Glutamatergic neuron (in vitro differentiated cells): ENCODE data around the gene CYP4B1. TPM values are rescaled to one million over a fixed set of nuclear protein-coding genes. Genes with fewer than 3 reads are reported as not detected.

Experiments
- DNase-seq: peaks from one replicate; pipeline ENCODE4 v3.0.0; 2022
- H3K27ac Mint-ChIP-seq: one replicate; pipeline ENCODE4 v1.8.0; 2020; ENCODE audit warnings: mild to moderate bottlenecking, mixed read lengths, inconsistent platforms; ENCODE audit not compliant: unreplicated experiment
- H3K27me3 Mint-ChIP-seq: one replicate; pipeline ENCODE4 v1.8.0; 2020; ENCODE audit warnings: mild to moderate bottlenecking, moderate library complexity, mixed read lengths, inconsistent platforms; ENCODE audit not compliant: unreplicated experiment
- H3K36me3 Mint-ChIP-seq: one replicate; pipeline ENCODE4 v1.8.0; 2020; ENCODE audit warnings: mild to moderate bottlenecking, mixed read lengths, inconsistent platforms; ENCODE audit not compliant: unreplicated experiment
- H3K4me1 Mint-ChIP-seq: one replicate; pipeline ENCODE4 v1.8.0; 2020; ENCODE audit warnings: mild to moderate bottlenecking, low read depth, mixed read lengths, inconsistent platforms; ENCODE audit not compliant: unreplicated experiment
- H3K4me3 Mint-ChIP-seq: one replicate; pipeline ENCODE4 v1.8.0; 2020; ENCODE audit warnings: mild to moderate bottlenecking, mixed read lengths, inconsistent platforms; ENCODE audit not compliant: unreplicated experiment
- H3K9me3 Mint-ChIP-seq: one replicate; pipeline ENCODE4 v1.8.0; 2020; ENCODE audit warnings: mild to moderate bottlenecking, moderate library complexity, mixed read lengths, inconsistent platforms; ENCODE audit not compliant: unreplicated experiment
- CTCF ChIP-seq: fragments of 200-600 bp; sonication (generic); IDR thresholded peaks from one replicate; pipeline ENCODE4 v1.5.0; 2021; ENCODE audit not compliant: partially characterized antibody, unreplicated experiment
- total RNA-seq: library from RNA; stranded (reverse); fragmentation: NEBNext Ultra II Directional; extraction: Animal tissue kit (Norgen Biotek cat#: 25700); gene quantifications from one replicate; pipeline ENCODE4 v1.2.1, GENCODE V29; 2021; ENCODE audit not compliant: unreplicated experiment

The CYP4B1 gene
- total RNA-seq, 1 donor from 2014 or later = not detected

- Mint-ChIP-seq H3K4me3 (no peak overlapping the region), H3K9me3 (peaks cover 3% of the 10 kb centered on the region), H3K27me3 (peaks cover 2% of the 10 kb centered on the region), H3K4me1 (no peaks in the 10 kb centered on the region), H3K36me3 (peaks cover 4% of the 10 kb centered on the region), H3K27ac (no peak overlapping the region)
- TF ChIP-seq CTCF = no peak
- no peak for DNase-seq
Measured at GRCh38 chr1:46793126-46793525, 5.7 kb upstream of the CYP4B1 start.

DNA sequence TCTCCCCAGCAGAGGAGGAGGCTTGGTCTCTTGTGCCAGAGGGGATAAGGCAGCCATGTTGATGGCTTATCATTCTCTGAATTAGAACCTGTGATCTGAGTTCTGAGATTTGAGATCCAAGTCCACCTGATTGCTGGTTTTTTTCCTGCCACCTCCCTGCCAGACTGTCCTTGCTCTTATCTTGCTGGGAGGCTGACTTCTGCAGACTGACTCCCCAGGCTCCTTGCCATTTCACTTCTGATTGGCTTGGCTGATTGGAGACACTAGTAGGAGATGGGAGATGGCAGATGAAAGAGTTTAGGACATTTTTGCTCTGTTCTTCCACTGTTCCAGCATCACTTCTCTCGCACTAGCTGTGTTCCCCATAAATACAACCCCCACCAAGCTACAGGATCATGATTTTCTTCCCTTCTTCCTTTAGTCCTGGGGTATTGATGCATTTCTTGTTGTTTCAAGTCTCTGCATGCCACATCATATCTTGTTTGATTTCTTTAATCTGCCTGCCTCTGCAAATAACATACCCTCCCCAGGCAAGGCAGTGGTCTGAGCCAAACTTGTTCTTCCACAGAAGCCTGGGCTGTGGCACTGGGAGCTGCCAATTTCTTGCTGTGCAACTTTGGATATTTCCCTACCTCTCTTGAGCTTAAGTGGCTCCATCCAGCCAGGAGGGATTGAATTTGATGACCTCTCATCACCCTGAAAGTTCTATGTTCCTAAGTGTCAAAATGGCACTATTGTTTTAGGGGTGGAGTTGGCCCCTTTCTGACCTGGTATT is 963 bp upstream of the CYP4B1 start:
- Mint-ChIP-seq H3K27me3 (peaks cover 2% of the 10 kb centered on the region), H3K4me1 (no peaks in the 10 kb centered on the region), H3K9me3 (peaks cover 2% of the 10 kb centered on the region), H3K36me3 (no peaks in the 10 kb centered on the region), H3K27ac (no peak overlapping the region), H3K4me3 (no peak overlapping the region)
- no peak for TF ChIP-seq CTCF
- no peak for DNase-seq

GRCh38 chr1:46800742-46801141 is 1.9 kb downstream of the CYP4B1 start:
- H3K27ac Mint-ChIP-seq = no peak overlapping the region
- DNase-seq = no peak
- H3K4me3 Mint-ChIP-seq = no peak overlapping the region
- peaks cover 4% of the 10 kb centered on the region for H3K27me3 Mint-ChIP-seq
- H3K9me3 Mint-ChIP-seq = no peaks in the 10 kb centered on the region
- H3K36me3 Mint-ChIP-seq = no peaks in the 10 kb centered on the region
- no peaks in the 10 kb centered on the region for H3K4me1 Mint-ChIP-seq
- no peak for TF ChIP-seq CTCF

DNA sequence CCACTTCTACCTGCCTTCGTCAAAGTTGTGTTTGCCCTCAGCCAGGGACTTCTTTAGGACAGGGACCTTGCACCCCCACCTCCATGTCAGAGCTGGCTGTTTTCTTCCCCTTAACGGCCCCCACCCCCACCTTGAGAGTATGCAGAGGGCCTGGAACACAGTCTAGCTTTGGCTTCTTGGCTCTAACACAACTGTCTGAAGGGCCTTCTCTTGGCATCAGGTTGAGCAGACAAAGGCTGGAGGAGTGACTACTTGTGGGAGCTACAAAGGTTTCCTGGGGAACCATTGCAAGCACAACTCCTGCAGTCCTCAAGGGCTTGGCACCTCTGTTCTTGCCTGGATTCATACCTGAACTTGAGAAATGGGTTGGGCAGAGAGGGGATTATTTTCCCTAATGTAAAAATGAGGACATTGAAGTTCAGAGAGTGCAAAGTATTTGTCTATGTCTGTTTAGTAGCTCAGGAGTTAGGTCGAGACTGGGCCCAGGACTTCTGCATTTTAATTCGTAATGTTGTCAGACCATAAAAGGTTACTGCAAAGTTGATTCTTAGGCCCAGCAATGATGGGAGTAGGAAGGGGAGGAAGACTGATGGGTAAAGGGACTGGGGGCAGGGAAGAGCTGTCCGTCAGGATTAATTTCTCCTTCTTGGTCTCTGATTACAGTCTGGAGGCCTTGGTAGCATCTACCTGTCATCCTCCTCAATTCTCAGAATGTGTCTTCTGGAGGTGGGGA is 2.6 kb downstream of the CYP4B1 start:
- H3K9me3 Mint-ChIP-seq = no peaks in the 10 kb centered on the region
- TF ChIP-seq CTCF = no peak
- H3K36me3 Mint-ChIP-seq = no peaks in the 10 kb centered on the region
- peaks cover 7% of the 10 kb centered on the region for H3K27me3 Mint-ChIP-seq
- no peaks in the 10 kb centered on the region for H3K4me1 Mint-ChIP-seq
- DNase-seq = no peak
- H3K27ac Mint-ChIP-seq = no peak overlapping the region
- H3K4me3 Mint-ChIP-seq = no peak overlapping the region

- no peak overlapping the region for H3K4me3 Mint-ChIP-seq
- H3K36me3 Mint-ChIP-seq = no peaks in the 10 kb centered on the region
- DNase-seq = no peak
- no peak overlapping the region for H3K27ac Mint-ChIP-seq
- H3K9me3 Mint-ChIP-seq = no peaks in the 10 kb centered on the region
- peaks cover 6% of the 10 kb centered on the region for H3K27me3 Mint-ChIP-seq
- no peak for TF ChIP-seq CTCF
- no peaks in the 10 kb centered on the region for H3K4me1 Mint-ChIP-seq
Measured at GRCh38 chr1:46802081-46802480, 3.2 kb downstream of the CYP4B1 start.
